ENCODE results near the gene EEF2. TPM values are rescaled to one million over a fixed set of nuclear protein-coding genes. Genes with fewer than 3 reads are reported as not detected.

Gene EEF2
- total RNA-seq, 2 experiments from 2014 or later: 1,633 to 3,507 TPM

GRCh38 chr19:3931041-3931440, 54.2 kb downstream of the EEF2 start:
- no TSS peak for BruUV-seq (replicated peaks)
- Histone ChIP-seq H2AFZ (ENCODE audit: low read length) (no peak overlapping the region), H3K4me2 (ENCODE audit: low read length) (no peak overlapping the region), H3K9me3 (ENCODE audit: low read length) (no peaks in the 10 kb centered on the region), H3K4me3 (ENCODE audit: low read depth, low read length, poor library complexity, severe bottlenecking) (no peak overlapping the region), H3K9me2 (ENCODE audit: insufficient read depth, low read length) (no peaks in the 10 kb centered on the region), H3K27ac (ENCODE audit: low read depth, low read length, poor library complexity, severe bottlenecking) (no peak overlapping the region), H3K4me1 (ENCODE audit: insufficient read depth, low read length, poor library complexity, severe bottlenecking) (no peaks in the 10 kb centered on the region), H3K79me2 (ENCODE audit: insufficient read depth, low read depth, low read length) (no peaks in the 10 kb centered on the region), H3K36me3 (ENCODE audit: insufficient read depth, low read length) (no peaks in the 10 kb centered on the region), H4K20me1 (ENCODE audit: insufficient read depth, low read length) (no peaks in the 10 kb centered on the region)
- ChIA-PET POLR2A (no interaction called here), CTCF (ENCODE audit: unreplicated experiment) (no interaction called here)
- DNase-seq (ENCODE audit: low spot score): no peak
- no peak for TF ChIP-seq CTCF (conservative IDR thresholded peaks at IDR 0.05; ENCODE audit: low read length)
- no peak for TF ChIP-seq EZH2phosphoT487 (IDR thresholded peaks at IDR 0.05; ENCODE audit: borderline replicate concordance, low read depth, low read length)
- intact Hi-C loops (cut with micrococcal nuclease; ENCODE audit: unreplicated experiment): no loop called here

Small RNA genes within 50 kb of the gene (microRNA-seq; reads per million reads assigned to microRNA genes)
- not detected for gene MIR637 (ENCODE audit: borderline replicate concordance)

Small RNA genes within 50 kb of the gene (small RNA-seq; reads per million reads assigned to genes)
- 20.8 reads per million, percentile 97 among the genes with 10 or more reads in this experiment for gene SNORD37

Other genes with a start within 250 kb of the EEF2 start
- 34.7 and 40.4 TPM in 2 replicates for gene APBA3, start 223.8 kb downstream of the EEF2 start, total RNA-seq (2014; rRNA removed; shearing (Covaris generic))
- 25.1 and 28.7 TPM in 2 replicates for gene APBA3, start 223.8 kb downstream of the EEF2 start, total RNA-seq (2022)
- 88.7 and 93.1 TPM in 2 replicates for gene MRPL54, start 222.8 kb downstream of the EEF2 start, total RNA-seq (2014; rRNA removed; shearing (Covaris generic))
- gene MRPL54, start 222.8 kb downstream of the EEF2 start, total RNA-seq (2022): 60.4 and 66.6 TPM in 2 replicates
- gene RAX2, start 213.2 kb downstream of the EEF2 start, total RNA-seq (2014; rRNA removed; shearing (Covaris generic)): not detected in 2 replicates
- not detected in 2 replicates for gene RAX2, start 213.2 kb downstream of the EEF2 start, total RNA-seq (2022)
- not detected in 2 replicates for gene MATK, start 199.1 kb downstream of the EEF2 start, total RNA-seq (2014; rRNA removed; shearing (Covaris generic))
- gene MATK, start 199.1 kb downstream of the EEF2 start, total RNA-seq (2022): not detected in 2 replicates
- gene ZFR2, start 116.4 kb downstream of the EEF2 start, total RNA-seq (2014; rRNA removed; shearing (Covaris generic)): not detected in 2 replicates
- not detected in 2 replicates for gene ZFR2, start 116.4 kb downstream of the EEF2 start, total RNA-seq (2022)
- gene ATCAY, start 104.8 kb downstream of the EEF2 start, total RNA-seq (2014; rRNA removed; shearing (Covaris generic)): not detected in 2 replicates
- not detected in 2 replicates for gene ATCAY, start 104.8 kb downstream of the EEF2 start, total RNA-seq (2022)
- gene NMRK2, start 52.4 kb downstream of the EEF2 start, total RNA-seq (2014; rRNA removed; shearing (Covaris generic)): not detected in 2 replicates
- not detected in 2 replicates for gene NMRK2, start 52.4 kb downstream of the EEF2 start, total RNA-seq (2022)
- gene DAPK3, start 14.4 kb downstream of the EEF2 start, total RNA-seq (2014; rRNA removed; shearing (Covaris generic)): 48.6 and 49.3 TPM in 2 replicates
- 40.4 and 47.1 TPM in 2 replicates for gene DAPK3, start 14.4 kb downstream of the EEF2 start, total RNA-seq (2022)
- 25.3 and 31.5 TPM in 2 replicates for gene PIAS4, start 22.3 kb upstream of the EEF2 start, total RNA-seq (2014; rRNA removed; shearing (Covaris generic))
- 34.4 and 35.0 TPM in 2 replicates for gene PIAS4, start 22.3 kb upstream of the EEF2 start, total RNA-seq (2022)
- 13.1 and 17.2 TPM in 2 replicates for gene ZBTB7A, start 81.4 kb upstream of the EEF2 start, total RNA-seq (2014; rRNA removed; shearing (Covaris generic))
- gene ZBTB7A, start 81.4 kb upstream of the EEF2 start, total RNA-seq (2022): 29.3 and 31.2 TPM in 2 replicates
- 84.7 and 105 TPM in 2 replicates for gene MAP2K2, start 138.7 kb upstream of the EEF2 start, total RNA-seq (2014; rRNA removed; shearing (Covaris generic))
- 116 and 120 TPM in 2 replicates for gene MAP2K2, start 138.7 kb upstream of the EEF2 start, total RNA-seq (2022)
- 0.08 and 0.09 TPM in 2 replicates for gene CREB3L3, start 168.2 kb upstream of the EEF2 start, total RNA-seq (2014; rRNA removed; shearing (Covaris generic))
- gene CREB3L3, start 168.2 kb upstream of the EEF2 start, total RNA-seq (2022): not detected in 2 replicates
- 29.1 and 31.7 TPM in 2 replicates for gene SIRT6, start 197.1 kb upstream of the EEF2 start, total RNA-seq (2014; rRNA removed; shearing (Covaris generic))
- gene SIRT6, start 197.1 kb upstream of the EEF2 start, total RNA-seq (2022): 45.3 and 46.2 TPM in 2 replicates
- gene ANKRD24, start 197.2 kb upstream of the EEF2 start, total RNA-seq (2014; rRNA removed; shearing (Covaris generic)): 1.7 and 2.8 TPM in 2 replicates
- 4.4 and 4.8 TPM in 2 replicates for gene ANKRD24, start 197.2 kb upstream of the EEF2 start, total RNA-seq (2022)
- gene EBI3, start 244.1 kb upstream of the EEF2 start, total RNA-seq (2014; rRNA removed; shearing (Covaris generic)): not detected in 2 replicates
- gene EBI3, start 244.1 kb upstream of the EEF2 start, total RNA-seq (2022): not detected in 2 replicates